HG02970 (cell line): ENCODE data around the gene PRAMEF20.

Experiments
- ATAC-seq: cut with Tn5 transposase; IDR thresholded peaks from one replicate; pipeline ENCODE4 v1.9.1; 2021; ENCODE audit warnings: mild to moderate bottlenecking, moderate library complexity, moderate number of reproducible peaks; ENCODE audit not compliant: unreplicated experiment, low FRiP score

The PRAMEF20 gene

DNA sequence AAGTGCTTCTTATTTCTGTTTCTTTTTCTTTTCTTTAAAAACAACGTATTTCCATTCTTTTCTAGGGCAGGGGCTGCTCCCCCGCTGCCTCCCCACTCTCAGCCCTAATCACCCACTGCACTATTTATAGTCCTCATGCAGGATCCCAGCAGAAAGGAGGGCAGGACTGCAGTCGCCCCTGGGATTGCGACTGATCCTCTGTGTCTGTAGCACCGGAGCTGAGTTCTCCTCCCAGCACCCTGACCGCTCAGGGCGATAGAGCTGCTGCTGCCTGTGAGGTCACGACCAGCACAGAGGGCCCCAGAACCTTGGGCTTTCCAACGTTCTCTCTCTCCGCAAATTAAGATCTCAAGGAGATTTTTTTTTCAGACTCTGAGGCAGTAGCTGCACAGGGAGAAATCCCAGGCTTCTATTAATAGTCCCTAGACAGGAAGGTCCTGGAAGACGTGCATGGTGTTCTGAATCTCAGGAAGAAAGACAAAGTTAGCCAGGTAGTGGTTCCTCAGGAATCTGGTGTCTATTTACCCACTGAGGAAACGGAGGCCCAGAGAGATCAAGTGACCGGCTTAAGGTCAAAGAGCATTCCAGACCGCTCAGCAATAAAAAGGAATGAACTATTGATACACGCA, 46.8 kb downstream of the PRAMEF20 start:
- no peak for ATAC-seq

DNA sequence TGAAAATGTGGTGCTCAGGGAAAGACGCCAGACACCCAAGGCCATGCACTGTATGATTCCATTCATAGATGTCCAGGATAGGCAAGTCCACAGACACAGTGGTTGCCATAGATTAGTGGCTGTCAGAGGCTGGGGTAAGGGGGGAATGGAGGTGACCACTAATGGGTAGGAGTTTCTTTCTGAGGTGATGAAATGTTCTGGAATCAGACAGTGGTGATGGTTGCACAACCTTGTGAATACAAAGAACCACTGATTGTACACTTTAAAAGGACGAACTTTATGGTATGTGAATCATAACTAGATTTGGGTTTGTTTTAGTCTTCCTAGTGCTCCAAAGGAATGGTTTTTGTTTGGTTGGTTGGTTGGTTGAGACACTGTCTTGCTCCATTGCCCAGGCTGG, 51.7 kb downstream of the PRAMEF20 start:
- no peak for ATAC-seq

DNA sequence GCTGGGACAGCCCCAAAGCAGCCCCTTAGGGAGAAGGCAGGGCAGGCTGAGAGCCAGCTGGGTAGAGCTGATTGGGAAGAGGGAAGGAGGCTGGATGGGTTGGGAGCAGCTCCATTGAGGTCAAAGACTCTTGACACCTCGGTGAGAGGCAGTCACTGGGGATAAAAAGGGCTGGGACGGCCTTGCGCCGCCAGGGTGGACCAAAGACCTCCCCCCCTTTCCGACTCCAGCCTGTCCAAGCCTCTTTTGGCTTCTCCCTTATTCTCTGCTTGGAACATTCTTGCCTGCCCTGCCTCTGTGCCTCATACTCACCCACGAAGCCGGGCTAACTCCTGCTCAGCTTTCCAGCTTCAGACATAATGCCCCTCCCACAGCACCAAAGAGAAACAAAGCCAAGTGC, 52.4 kb downstream of the PRAMEF20 start:
- ATAC-seq: no peak

DNA sequence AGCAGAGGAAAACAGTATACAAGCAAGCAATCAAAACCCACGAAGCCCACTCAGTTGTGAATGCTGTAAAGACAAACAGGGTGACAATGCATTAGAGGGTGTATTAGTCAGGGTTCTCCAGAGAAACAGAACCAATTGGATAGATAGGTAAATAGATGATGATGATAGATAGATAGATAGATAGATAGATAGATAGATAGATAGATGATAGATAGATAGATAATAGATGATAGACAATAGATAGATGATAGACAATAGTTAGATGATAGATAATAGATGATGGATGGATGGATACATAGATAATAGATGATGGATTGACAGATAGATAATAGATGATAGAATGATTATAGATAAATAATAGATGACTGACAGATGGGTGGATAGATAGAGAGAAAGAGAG, 55.3 kb downstream of the PRAMEF20 start:
- ATAC-seq: no peak

DNA sequence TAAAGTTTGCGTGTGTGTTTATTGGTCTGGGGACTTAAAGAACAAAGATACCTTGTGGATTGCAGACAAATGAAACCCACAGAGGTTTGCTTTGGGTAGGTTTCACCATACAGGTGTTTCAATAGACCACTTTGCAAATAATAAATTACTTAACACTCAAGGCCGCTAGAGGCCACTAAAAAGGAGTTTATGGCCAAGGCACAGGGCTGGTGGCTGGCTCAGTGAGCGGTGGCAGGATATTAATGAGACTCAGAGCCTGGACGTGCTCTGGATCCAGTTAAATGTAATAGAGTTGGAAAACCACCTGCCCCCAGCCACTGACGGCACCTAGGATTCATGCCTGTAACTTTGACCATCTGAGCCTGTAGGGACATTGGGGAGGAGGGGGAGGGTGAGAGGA, 59.1 kb downstream of the PRAMEF20 start:
- ATAC-seq: no peak
